ENCODE measurements around the gene LRCH4. TPM values are rescaled to one million over a fixed set of nuclear protein-coding genes. Genes with fewer than 3 reads are reported as not detected.

LRCH4 gene
- polyA plus RNA-seq, 3 donors from 2014 or later = 78.9 to 125 (median 90.4) TPM

- H3K4me1 Mint-ChIP-seq = peaks cover 18 to 21% of the 10 kb centered on the region in 2 donors
- H3K9me3 Mint-ChIP-seq = no peaks in the 10 kb centered on the region
- no peak overlapping the region for H3K27ac Mint-ChIP-seq
- H3K4me3 Mint-ChIP-seq = no peak overlapping the region
- no peaks in the 10 kb centered on the region for H3K36me3 Mint-ChIP-seq
- no peak for DNase-seq
- H3K27me3 Mint-ChIP-seq (ENCODE audit: low read depth in 3 of 3) = peaks cover 0 to 7% (median 0%) of the 10 kb centered on the region in 3 donors
Observed at GRCh38 chr7:100600730-100601038, 14.8 kb upstream of the LRCH4 start.

GRCh38 chr7:100599911-100600729 is 14.2 kb upstream of the LRCH4 start:
- DNase-seq = no peak
- H3K27ac Mint-ChIP-seq = no peak overlapping the region
- H3K9me3 Mint-ChIP-seq = no peaks in the 10 kb centered on the region
- peaks cover 0 to 7% (median 2%) of the 10 kb centered on the region in 3 donors for H3K27me3 Mint-ChIP-seq (ENCODE audit: low read depth in 3 of 3)
- H3K4me1 Mint-ChIP-seq = peaks cover 13 to 17% of the 10 kb centered on the region in 2 donors
- H3K4me3 Mint-ChIP-seq = no peak overlapping the region
- no peaks in the 10 kb centered on the region for H3K36me3 Mint-ChIP-seq

- Mint-ChIP-seq H3K27ac (peak overlapping the region in 1 of 6 donors; percentile 6), H3K9me3 (no peaks in the 10 kb centered on the region), H3K4me3 (no peak overlapping the region), H3K4me1 (peaks cover 4 to 7% of the 10 kb centered on the region in 2 donors), H3K36me3 (no peaks in the 10 kb centered on the region), H3K27me3 (ENCODE audit: low read depth in 3 of 3) (peaks cover 0 to 4% (median 2%) of the 10 kb centered on the region in 3 donors)
- DNase-seq = no peak
Observed at GRCh38 chr7:100598425-100598824, 12.5 kb upstream of the LRCH4 start.

GRCh38 chr7:100595188-100595587 is 9.3 kb upstream of the LRCH4 start:
- H3K9me3 Mint-ChIP-seq = no peaks in the 10 kb centered on the region
- no peak overlapping the region for H3K27ac Mint-ChIP-seq
- DNase-seq = no peak
- H3K36me3 Mint-ChIP-seq = no peaks in the 10 kb centered on the region
- peaks cover 0 to 6% (median 5%) of the 10 kb centered on the region in 3 donors for H3K27me3 Mint-ChIP-seq (ENCODE audit: low read depth in 3 of 3)
- H3K4me3 Mint-ChIP-seq = no peak overlapping the region
- peaks cover 0 to 5% of the 10 kb centered on the region in 2 donors for H3K4me1 Mint-ChIP-seq

DNA sequence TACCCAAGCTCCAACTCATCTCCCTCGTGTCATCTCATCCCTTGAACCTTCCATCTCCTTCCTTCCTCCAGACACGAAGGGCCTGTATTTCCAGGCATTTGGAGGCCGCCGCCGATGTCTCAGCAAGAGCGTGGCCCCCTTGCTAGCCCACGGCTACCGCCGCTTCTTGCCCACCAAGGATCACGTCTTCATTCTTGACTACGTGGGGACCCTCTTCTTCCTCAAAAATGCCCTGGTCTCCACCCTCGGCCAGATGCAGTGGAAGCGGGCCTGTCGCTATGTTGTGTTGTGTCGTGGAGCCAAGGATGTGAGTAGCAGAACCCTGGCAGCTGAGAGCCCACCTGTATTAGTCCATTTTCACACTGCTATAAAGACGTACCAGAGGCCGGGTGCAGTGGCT is 5.7 kb upstream of the LRCH4 start:
- DNase-seq = no peak
- Mint-ChIP-seq H3K36me3 (no peaks in the 10 kb centered on the region), H3K27me3 (ENCODE audit: low read depth in 3 of 3) (peaks cover 0 to 6% (median 4%) of the 10 kb centered on the region in 3 donors), H3K4me1 (peaks cover 7 to 11% of the 10 kb centered on the region in 2 donors), H3K4me3 (no peak overlapping the region), H3K27ac (no peak overlapping the region), H3K9me3 (no peaks in the 10 kb centered on the region)

GRCh38 chr7:100590077-100590737 is 4.3 kb upstream of the LRCH4 start:
- Mint-ChIP-seq H3K9me3 (no peaks in the 10 kb centered on the region), H3K4me3 (no peak overlapping the region), H3K27me3 (ENCODE audit: low read depth in 3 of 3) (peaks cover 8 to 16% (median 13%) of the 10 kb centered on the region in 3 donors), H3K4me1 (peaks cover 14 to 20% of the 10 kb centered on the region in 2 donors), H3K27ac (no peak overlapping the region), H3K36me3 (peaks cover 0 to 3% (median 0%) of the 10 kb centered on the region in 3 donors)
- DNase-seq = no peak

DNA sequence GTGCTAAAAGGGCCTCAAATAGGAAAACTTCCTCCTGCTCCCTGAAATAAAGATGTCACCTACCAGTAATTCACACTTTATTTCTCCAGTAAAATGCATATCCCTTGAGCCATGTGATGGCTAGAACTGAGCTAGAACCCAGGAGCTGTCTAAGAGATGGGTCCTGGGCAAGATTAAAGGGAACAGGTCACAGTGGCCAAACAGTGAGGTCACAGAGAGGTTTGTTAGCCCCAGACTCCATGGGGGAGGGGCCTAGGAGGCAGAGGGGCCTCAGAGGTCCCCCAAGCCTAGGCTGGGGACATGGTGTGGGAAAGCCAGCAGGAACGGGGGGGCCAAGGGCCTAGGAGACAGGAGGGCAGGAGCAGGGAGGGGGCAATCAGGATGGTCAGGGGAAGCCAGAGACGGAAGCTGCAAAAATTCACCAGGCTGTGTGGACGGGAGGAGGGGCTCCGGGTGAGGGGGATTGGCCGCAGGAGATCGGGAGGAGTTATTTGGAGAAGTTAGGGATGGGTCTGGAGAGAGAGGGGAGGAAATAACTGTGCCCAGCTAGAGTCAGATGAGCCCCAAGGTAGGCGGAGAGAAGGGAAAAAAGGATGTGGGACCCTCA is 3.5 kb upstream of the LRCH4 start:
- H3K9me3 Mint-ChIP-seq = no peaks in the 10 kb centered on the region
- DNase-seq = no peak
- H3K4me3 Mint-ChIP-seq = no peak overlapping the region
- peaks cover 0 to 5% (median 0%) of the 10 kb centered on the region in 3 donors for H3K36me3 Mint-ChIP-seq
- peaks cover 8 to 18% (median 15%) of the 10 kb centered on the region in 3 donors for H3K27me3 Mint-ChIP-seq (ENCODE audit: low read depth in 3 of 3)
- H3K27ac Mint-ChIP-seq = no peak overlapping the region
- H3K4me1 Mint-ChIP-seq = peaks cover 22 to 27% of the 10 kb centered on the region in 2 donors

GRCh38 chr7:100588438-100588837 is 2.5 kb upstream of the LRCH4 start:
- Mint-ChIP-seq H3K4me1 (peaks cover 31 to 38% of the 10 kb centered on the region in 2 donors), H3K4me3 (peak overlapping the region; percentile 29 to 72 (median 66)), H3K27me3 (ENCODE audit: low read depth in 3 of 3) (peaks cover 11 to 25% (median 17%) of the 10 kb centered on the region in 3 donors), H3K9me3 (no peaks in the 10 kb centered on the region), H3K27ac (no peak overlapping the region), H3K36me3 (peaks cover 0 to 5% (median 0%) of the 10 kb centered on the region in 3 donors)
- DNase-seq = no peak

- Mint-ChIP-seq H3K9me3 (no peaks in the 10 kb centered on the region), H3K27ac (peak within 1 kb of the TSS; percentile 91 to 98 (median 96)), H3K36me3 (peaks cover 0 to 5% (median 0%) of the 10 kb centered on the region in 3 donors), H3K4me1 (peaks cover 44 to 51% of the 10 kb centered on the region in 2 donors), H3K27me3 (ENCODE audit: low read depth in 3 of 3) (peaks cover 13 to 28% (median 16%) of the 10 kb centered on the region in 3 donors), H3K4me3 (peak within 1 kb of the TSS; percentile 90 to 99 (median 98))
- peak; percentile 99 to 100 (median 100) for DNase-seq
Observed at GRCh38 chr7:100586266-100587025, 517 bp upstream of the LRCH4 start, which contains the start of gene FBXO24. Gene FBXO24 (plus strand): TSS chr7:100586328. CDS start chr7:100586626, 298 bp downstream.

DNA sequence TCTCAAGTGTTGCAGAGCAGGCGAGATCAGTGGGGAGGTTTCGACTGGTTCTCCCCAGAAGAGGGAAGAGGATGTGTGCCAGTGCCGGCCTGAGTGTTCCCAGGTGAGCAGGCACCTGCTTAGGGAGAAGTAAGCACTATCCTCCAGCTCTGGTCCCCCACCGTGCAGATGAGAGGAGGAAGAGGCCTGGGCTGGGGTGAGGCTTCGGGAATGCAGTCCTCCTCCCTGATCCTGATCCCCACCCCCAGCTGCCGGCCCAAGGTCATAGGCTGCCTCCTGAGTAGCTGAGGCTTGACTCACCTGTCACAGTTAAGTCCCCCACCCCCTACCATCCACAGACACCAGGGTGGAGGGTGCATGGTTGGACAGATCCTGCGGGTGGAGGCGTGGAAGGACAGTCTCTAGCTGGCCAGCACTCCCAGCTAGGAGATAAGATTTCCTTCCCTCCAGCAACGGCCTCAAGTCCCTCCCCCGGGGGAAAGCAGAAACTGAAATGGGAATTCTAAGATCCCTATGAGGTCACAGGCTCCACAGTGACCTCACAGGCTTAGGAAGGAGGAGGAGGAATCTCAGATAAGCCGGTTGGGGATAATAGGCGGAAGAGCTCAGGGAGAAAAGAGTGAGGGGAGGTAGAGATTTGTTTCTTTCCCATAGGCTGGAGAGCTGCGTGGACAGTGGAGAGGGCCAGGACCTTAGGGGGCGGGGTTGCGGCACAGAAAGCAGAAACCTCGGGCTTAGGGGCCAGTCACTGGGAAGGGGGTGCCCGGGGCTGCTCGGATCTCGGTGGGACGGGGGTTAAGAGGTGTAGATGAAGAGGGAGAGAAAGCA is 1.0 kb downstream of the LRCH4 start:
- no peak for DNase-seq
- Mint-ChIP-seq H3K27me3 (ENCODE audit: low read depth in 3 of 3) (peaks cover 13 to 26% (median 16%) of the 10 kb centered on the region in 3 donors), H3K27ac (peak overlapping the region; percentile 91 to 98 (median 96)), H3K36me3 (peaks cover 0 to 5% (median 0%) of the 10 kb centered on the region in 3 donors), H3K4me1 (peaks cover 44 to 51% of the 10 kb centered on the region in 2 donors), H3K4me3 (peak overlapping the region; percentile 90 to 99 (median 98)), H3K9me3 (no peaks in the 10 kb centered on the region)

GRCh38 chr7:100584054-100584682 is 1.8 kb downstream of the LRCH4 start:
- H3K9me3 Mint-ChIP-seq = no peaks in the 10 kb centered on the region
- H3K36me3 Mint-ChIP-seq = peaks cover 0 to 5% (median 0%) of the 10 kb centered on the region in 3 donors
- H3K4me1 Mint-ChIP-seq = peaks cover 44 to 51% of the 10 kb centered on the region in 2 donors
- H3K27me3 Mint-ChIP-seq (ENCODE audit: low read depth in 3 of 3) = peaks cover 13 to 24% (median 16%) of the 10 kb centered on the region in 3 donors
- peak overlapping the region; percentile 95 to 99 (median 97) for H3K27ac Mint-ChIP-seq
- DNase-seq = no peak
- peak overlapping the region; percentile 90 to 99 (median 98) for H3K4me3 Mint-ChIP-seq
